ENCODE data around the gene LDLRAD4.

DNA sequence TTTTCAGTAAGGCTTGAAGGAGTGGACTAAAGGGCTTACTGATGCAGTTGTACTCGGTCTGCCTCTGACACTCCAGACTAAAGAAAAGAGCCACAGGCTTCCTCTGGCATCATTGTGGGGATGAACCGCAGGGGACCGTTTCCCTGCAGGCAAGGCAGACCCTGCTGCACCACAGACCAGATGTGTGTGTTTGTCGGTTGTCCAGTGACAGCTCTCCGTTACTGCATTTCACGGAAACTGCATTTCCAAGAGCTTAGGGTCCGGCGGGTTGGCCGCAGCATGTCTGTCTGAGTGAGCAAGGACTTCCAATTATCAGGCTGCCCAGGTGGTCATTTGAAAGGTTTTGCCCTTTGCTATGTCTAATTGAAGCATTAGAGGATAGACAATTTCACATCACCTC lies 409.7 kb downstream of the LDLRAD4 start:
- TF ChIP-seq, protein P1, sequence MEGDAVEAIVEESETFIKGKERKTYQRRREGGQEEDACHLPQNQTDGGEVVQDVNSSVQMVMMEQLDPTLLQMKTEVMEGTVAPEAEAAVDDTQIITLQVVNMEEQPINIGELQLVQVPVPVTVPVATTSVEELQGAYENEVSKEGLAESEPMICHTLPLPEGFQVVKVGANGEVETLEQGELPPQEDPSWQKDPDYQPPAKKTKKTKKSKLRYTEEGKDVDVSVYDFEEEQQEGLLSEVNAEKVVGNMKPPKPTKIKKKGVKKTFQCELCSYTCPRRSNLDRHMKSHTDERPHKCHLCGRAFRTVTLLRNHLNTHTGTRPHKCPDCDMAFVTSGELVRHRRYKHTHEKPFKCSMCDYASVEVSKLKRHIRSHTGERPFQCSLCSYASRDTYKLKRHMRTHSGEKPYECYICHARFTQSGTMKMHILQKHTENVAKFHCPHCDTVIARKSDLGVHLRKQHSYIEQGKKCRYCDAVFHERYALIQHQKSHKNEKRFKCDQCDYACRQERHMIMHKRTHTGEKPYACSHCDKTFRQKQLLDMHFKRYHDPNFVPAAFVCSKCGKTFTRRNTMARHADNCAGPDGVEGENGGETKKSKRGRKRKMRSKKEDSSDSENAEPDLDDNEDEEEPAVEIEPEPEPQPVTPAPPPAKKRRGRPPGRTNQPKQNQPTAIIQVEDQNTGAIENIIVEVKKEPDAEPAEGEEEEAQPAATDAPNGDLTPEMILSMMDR (IDR thresholded peaks at IDR 0.05) = no peak
- no peak for TF ChIP-seq POLR2A (IDR thresholded peaks at IDR 0.05; ENCODE audit: low read depth)
